Gastroesophageal sphincter (tissue), 4 donors: Measurements from ENCODE around the gene HDAC10. TPM values are rescaled to one million over a fixed set of nuclear protein-coding genes. Genes with fewer than 3 reads are reported as not detected.
A peak's percentile ranks its signal among the peaks of the same experiment; 100 is the strongest.

Experiments used
- ATAC-seq: fragments of 150-250 bp; one replicate; pipeline ENCODE4 v1.9.1; 2016; ENCODE audit warnings: mild to moderate bottlenecking, moderate library complexity
- H3K27ac ChIP-seq, 4 donors: fragments of 200-600 bp; sonication (generic) in 3 of 4; 1 replicate in 3 of 4; 2 replicates in 1 of 4; pipeline ENCODE4 v1.5.1; 2016 to 2019
- H3K27me3 ChIP-seq: fragments of 200-600 bp; sonication (generic); one replicate; pipeline ENCODE4 v1.5.1; 2019
- H3K36me3 ChIP-seq, 2 donors: fragments of 200-600 bp; sonication (generic); one replicate each; pipeline ENCODE4 v1.5.1; 2019; ENCODE audit warnings: control low read depth in 1 of 2
- H3K4me1 ChIP-seq, 3 donors: fragments of 200-600 bp; sonication (generic); 1 replicate in 2 of 3; 2 replicates in 1 of 3; pipeline ENCODE4 v1.5.1; 2016 to 2019; ENCODE audit warnings: control low read depth in 2 of 3
- H3K4me3 ChIP-seq, 2 donors: fragments of 200-600 bp; sonication (generic); one replicate each; pipeline ENCODE4 v1.5.1; 2019; ENCODE audit warnings: mild to moderate bottlenecking in 1 of 2, moderate library complexity in 1 of 2
- H3K9me3 ChIP-seq, 3 donors: fragments of 200-600 bp; sonication (generic); one replicate each; pipeline ENCODE4 v1.5.1; 2017 to 2019; ENCODE audit warnings: control low read depth in 2 of 3
- EP300 ChIP-seq: sonication (generic); formaldehyde crosslinking; IDR thresholded peaks from one replicate; pipeline ENCODE4 v1.6.1; 2017; ENCODE audit warnings: antibody characterized with exemption, mild to moderate bottlenecking
- POLR2A ChIP-seq, 2 donors: fragments of 450-650 bp; IDR thresholded peaks; one replicate each; pipeline ENCODE4 v1.6.1; 2017; ENCODE audit warnings: antibody characterized with exemption in 2 of 2, mild to moderate bottlenecking in 2 of 2, moderate library complexity in 1 of 2
- POLR2AphosphoS5 ChIP-seq: sonication (generic); formaldehyde crosslinking; IDR thresholded peaks from one replicate; pipeline ENCODE4 v1.6.1; 2017; ENCODE audit warnings: antibody characterized with exemption
- WGBS, 2 donors: methylation state at CpG; one replicate each; pipeline ENCODE4 v1.1.5; 2018; ENCODE audit warnings: low coverage in 1 of 2; 5-methylcytosine and 5-hydroxymethylcytosine counted together
- total RNA-seq, 4 donors: library from RNA; depleted of rRNA; stranded (reverse); fragments of >200 nt; gene quantifications; one replicate each; pipeline ENCODE4 v1.1.0, GENCODE V29; 2016
- TF ChIP-seq, protein P1 (sequence below), 4 experiments: fragments of 200-600 bp in 2 of 4; fragments of 450-650 bp in 2 of 4; sonication (generic) in 1 of 4; IDR thresholded peaks; one replicate each; pipeline ENCODE4 v1.5.1; 2017 to 2019; ENCODE audit warnings: antibody characterized with exemption in 4 of 4, mild to moderate bottlenecking in 2 of 4, moderate library complexity in 2 of 4

Gene HDAC10
- total RNA-seq, 4 donors from 2014 or later, result 9.4 to 24.7 (median 12.5) TPM

DNA sequence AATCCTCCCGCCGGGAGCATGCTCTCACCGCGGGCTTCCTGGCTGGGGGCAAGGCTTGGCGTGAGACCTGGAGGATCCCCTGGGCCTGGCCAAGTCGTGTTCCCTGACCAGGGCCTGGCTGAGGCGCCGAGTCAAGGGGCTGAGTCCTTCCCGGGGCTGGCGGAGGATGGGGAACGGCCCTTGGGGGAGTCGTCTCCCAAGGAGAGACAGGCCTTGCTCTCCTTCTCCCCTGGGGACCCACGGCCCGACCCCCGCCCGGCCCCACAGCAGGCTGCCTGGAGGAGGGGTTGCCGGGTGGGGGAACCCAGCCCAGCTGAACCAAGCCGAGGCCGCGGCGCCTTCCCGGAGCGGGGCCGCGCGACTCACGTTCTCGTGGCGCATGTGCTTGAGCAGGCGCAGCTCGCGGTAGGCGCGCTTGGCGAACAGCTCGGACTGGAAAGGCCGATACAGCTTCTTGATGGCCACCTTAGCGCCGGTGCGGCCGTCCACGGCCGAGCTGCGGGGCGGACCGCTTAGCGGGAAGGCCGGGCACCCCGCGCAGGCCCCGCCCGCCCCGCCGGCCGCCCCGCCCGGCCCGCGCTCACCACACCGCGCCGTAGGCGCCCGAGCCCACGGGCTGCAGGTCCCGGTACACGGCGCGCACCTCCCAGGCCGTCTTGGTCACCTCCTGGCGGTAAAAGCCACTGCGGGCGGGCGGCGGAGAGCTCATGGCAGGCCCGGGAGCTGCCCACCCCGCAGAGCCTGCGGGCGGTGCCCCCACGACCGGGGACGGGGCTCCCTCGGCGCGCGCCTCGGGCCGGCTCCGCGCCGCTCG lies 9.9 kb upstream of the HDAC10 start:
- Histone ChIP-seq H3K4me3 (peak overlapping the region; percentile 15 to 60), H3K27ac (peak overlapping the region in 3 of 4 donors; percentile 70 to 78 (median 75)), H3K9me3 (no peaks in the 10 kb centered on the region), H3K4me1 (peaks cover 0 to 45% (median 6%) of the 10 kb centered on the region in 3 donors), H3K27me3 (peaks cover 57% of the 10 kb centered on the region), H3K36me3 (peaks cover 0 to 5% of the 10 kb centered on the region in 2 donors)
- TF ChIP-seq EP300 (no peak), POLR2AphosphoS5 (no peak), POLR2A (IDR thresholded peaks at IDR 0.05) (peak in 1 of 2 donors; percentile 23)
- TF ChIP-seq, protein P1, sequence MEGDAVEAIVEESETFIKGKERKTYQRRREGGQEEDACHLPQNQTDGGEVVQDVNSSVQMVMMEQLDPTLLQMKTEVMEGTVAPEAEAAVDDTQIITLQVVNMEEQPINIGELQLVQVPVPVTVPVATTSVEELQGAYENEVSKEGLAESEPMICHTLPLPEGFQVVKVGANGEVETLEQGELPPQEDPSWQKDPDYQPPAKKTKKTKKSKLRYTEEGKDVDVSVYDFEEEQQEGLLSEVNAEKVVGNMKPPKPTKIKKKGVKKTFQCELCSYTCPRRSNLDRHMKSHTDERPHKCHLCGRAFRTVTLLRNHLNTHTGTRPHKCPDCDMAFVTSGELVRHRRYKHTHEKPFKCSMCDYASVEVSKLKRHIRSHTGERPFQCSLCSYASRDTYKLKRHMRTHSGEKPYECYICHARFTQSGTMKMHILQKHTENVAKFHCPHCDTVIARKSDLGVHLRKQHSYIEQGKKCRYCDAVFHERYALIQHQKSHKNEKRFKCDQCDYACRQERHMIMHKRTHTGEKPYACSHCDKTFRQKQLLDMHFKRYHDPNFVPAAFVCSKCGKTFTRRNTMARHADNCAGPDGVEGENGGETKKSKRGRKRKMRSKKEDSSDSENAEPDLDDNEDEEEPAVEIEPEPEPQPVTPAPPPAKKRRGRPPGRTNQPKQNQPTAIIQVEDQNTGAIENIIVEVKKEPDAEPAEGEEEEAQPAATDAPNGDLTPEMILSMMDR (IDR thresholded peaks at IDR 0.05), result no peak
- WGBS, 2 donors, result no CpG with 5 or more reads among the region's 92 CpGs
- peak; percentile 54 for ATAC-seq

DNA sequence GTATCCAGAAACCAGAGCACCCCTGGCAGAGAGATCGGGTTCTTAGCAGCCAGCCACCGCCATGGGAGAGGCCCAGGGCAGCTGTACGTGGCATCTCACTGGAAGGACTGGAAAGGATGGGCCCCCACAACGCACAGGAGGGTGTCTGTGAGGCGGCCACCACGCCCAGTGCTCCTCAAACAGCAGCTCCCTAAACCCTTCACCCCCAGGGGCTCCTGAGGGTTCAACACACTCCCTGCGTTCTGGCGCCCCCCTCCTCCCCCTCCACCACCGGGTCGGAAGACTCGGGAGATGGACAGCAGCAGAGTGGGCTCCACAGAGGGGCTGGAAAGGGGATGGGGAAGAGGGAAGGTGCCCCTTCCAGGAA lies 9.4 kb upstream of the HDAC10 start:
- H3K9me3 ChIP-seq, result no peaks in the 10 kb centered on the region
- H3K27me3 ChIP-seq, result peaks cover 57% of the 10 kb centered on the region
- TF ChIP-seq POLR2A (IDR thresholded peaks at IDR 0.05), result no peak
- no peak for TF ChIP-seq POLR2AphosphoS5
- TF ChIP-seq EP300, result no peak
- TF ChIP-seq, protein P1 (IDR thresholded peaks at IDR 0.05), result no peak
- H3K36me3 ChIP-seq, result peaks cover 0 to 5% of the 10 kb centered on the region in 2 donors
- H3K4me3 ChIP-seq, result peak overlapping the region; percentile 15 to 60
- no peak for ATAC-seq
- H3K27ac ChIP-seq, result peak overlapping the region in 3 of 4 donors; percentile 70 to 78 (median 75)
- peaks cover 0 to 45% (median 6%) of the 10 kb centered on the region in 3 donors for H3K4me1 ChIP-seq
- 50% methylated on average over 1 of the region's 11 CpGs; no CpG with 5 or more reads in 1 of the 2 donors for WGBS, 2 donors

DNA sequence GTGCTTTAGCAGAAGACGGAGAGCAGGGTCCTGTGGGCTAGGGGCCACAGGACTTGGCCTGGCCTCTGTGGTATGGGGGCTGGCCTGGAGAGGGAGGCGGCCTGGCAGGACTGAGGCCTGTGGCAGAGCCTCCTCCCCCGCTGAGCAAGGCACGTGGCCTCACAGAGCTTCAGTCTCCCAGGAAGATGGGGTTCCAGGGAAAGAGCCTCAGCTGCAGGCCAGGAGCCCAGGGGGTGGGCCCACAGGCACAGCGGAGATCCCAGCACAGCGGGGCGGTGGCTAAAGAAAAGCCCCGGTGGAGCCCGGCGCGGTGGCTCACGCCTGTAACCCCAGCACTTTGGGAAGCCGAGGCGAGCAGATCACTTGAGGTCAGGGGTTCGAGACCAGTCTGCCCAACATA lies 8.2 kb upstream of the HDAC10 start:
- Histone ChIP-seq H3K9me3 (no peaks in the 10 kb centered on the region), H3K27me3 (peaks cover 57% of the 10 kb centered on the region), H3K4me1 (peaks cover 0 to 45% (median 6%) of the 10 kb centered on the region in 3 donors), H3K27ac (no peak overlapping the region), H3K36me3 (peaks cover 0 to 12% of the 10 kb centered on the region in 2 donors), H3K4me3 (no peak overlapping the region)
- ATAC-seq, result no peak
- WGBS, 2 donors, result 50 to 100% methylated on average over 1 to 2 of the region's 15 CpGs
- TF ChIP-seq, protein P1 (IDR thresholded peaks at IDR 0.05), result no peak
- TF ChIP-seq EP300, result no peak
- TF ChIP-seq POLR2AphosphoS5, result no peak
- TF ChIP-seq POLR2A (IDR thresholded peaks at IDR 0.05), result no peak

DNA sequence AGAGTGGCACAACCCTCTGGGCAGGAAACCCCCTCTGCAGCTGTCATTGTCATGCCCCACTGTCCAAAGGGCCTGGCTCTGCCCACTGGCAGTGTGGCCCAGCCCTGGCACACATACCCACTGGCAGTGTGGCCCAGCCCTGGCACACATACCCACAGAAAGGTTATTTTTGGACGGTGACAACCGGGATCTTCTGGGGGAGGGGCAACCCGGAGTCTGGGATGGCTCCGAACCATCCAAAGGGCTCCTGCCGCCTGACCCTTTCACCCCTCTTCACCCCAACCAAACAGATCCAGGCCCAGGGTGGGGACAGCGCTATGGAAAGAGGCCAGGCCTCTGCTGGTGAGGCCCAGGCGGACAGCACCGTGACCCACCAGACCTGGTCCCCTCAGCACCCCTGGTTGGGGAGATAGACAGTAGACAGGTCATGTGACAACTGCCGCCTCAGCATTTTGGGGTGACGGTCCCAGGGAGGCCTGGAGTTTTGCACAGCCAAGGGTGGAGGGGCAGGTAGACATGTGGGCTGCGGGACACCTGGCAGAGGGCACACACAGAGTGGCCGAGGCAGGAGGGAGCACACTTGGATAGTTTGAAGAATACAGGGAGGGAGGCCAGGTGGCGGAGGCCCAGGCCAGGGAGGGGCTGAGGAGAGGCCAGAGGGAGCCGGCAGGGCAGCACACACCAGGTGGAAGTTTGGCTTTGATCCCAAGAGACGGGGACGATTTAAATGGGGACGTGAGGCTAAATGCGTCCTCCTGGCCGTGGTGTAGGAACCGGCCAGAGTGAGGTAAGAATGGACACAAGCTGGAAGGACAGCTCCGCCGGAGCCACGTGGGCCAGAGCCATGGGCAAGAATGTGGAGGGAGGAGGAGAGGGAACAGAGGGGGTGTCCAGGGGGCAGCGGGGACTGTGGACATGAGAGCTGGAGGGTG lies 7.6 kb upstream of the HDAC10 start:
- 51% methylated on average over 7 of the region's 24 CpGs; no CpG with 5 or more reads in 1 of the 2 donors for whole genome bisulfite sequencing, 2 donors
- Histone ChIP-seq H3K27me3 (peaks cover 57% of the 10 kb centered on the region), H3K4me1 (peaks cover 0 to 45% (median 6%) of the 10 kb centered on the region in 3 donors), H3K36me3 (peaks cover 0 to 12% of the 10 kb centered on the region in 2 donors), H3K9me3 (no peaks in the 10 kb centered on the region), H3K4me3 (no peak overlapping the region), H3K27ac (no peak overlapping the region)
- no peak for ATAC-seq
- TF ChIP-seq POLR2AphosphoS5, result no peak
- TF ChIP-seq EP300, result no peak
- TF ChIP-seq, protein P1 (IDR thresholded peaks at IDR 0.05), result no peak
- TF ChIP-seq POLR2A (IDR thresholded peaks at IDR 0.05), result no peak
